MM.1S (cell line): ENCODE results near the gene TICAM1.

ENCODE experiments used
- DNase-seq: peaks from one replicate; pipeline ENCODE4 v3.0.0-alpha.2; 2015
- H2AFZ ChIP-seq: fragments of 300-600 bp; sonication (generic); 2 replicates; pipeline ENCODE4 v1.6.0; 2016; ENCODE audit warnings: antibody characterized with exemption, low read length
- H3F3A ChIP-seq: fragments of 300-600 bp; sonication (generic); 2 replicates; pipeline ENCODE4 v1.6.1; 2016; ENCODE audit warnings: mild to moderate bottlenecking, antibody characterized with exemption, low read length, moderate library complexity, mixed read lengths; ENCODE audit not compliant: insufficient read depth
- H3K27ac ChIP-seq: fragments of 300-600 bp; sonication (generic); 2 replicates; pipeline ENCODE4 v1.5.1; 2016; ENCODE audit warnings: mild to moderate bottlenecking, low read length
- H3K27me3 ChIP-seq: fragments of 300-600 bp; sonication (generic); replicated peaks from 2 replicates; pipeline ENCODE4 v1.6.0; 2016; ENCODE audit warnings: low read length; ENCODE audit not compliant: insufficient read depth
- H3K36me3 ChIP-seq: fragments of 300-600 bp; sonication (generic); replicated peaks from 2 replicates; pipeline ENCODE4 v1.6.1; 2016; ENCODE audit warnings: mild to moderate bottlenecking, low read length, mixed read lengths; ENCODE audit not compliant: insufficient read depth
- H3K4me1 ChIP-seq: fragments of 300-600 bp; sonication (generic); 2 replicates; pipeline ENCODE4 v1.6.1; 2016; ENCODE audit warnings: low read length, mixed read lengths
- H3K4me2 ChIP-seq: fragments of 300-600 bp; sonication (generic); 2 replicates; pipeline ENCODE4 v1.6.0; 2016; ENCODE audit warnings: low read depth, low read length
- H3K4me3 ChIP-seq: fragments of 300-600 bp; sonication (generic); 2 replicates; pipeline ENCODE4 v1.5.1; 2016; ENCODE audit warnings: low read length, mixed read lengths
- H3K79me2 ChIP-seq: fragments of 300-600 bp; sonication (generic); 2 replicates; pipeline ENCODE4 v1.6.1; 2016; ENCODE audit warnings: mixed run types, low read length, mixed read lengths
- H3K9ac ChIP-seq: fragments of 300-600 bp; sonication (generic); 2 replicates; pipeline ENCODE4 v1.6.1; 2016; ENCODE audit warnings: low read length, mixed read lengths
- H3K9me2 ChIP-seq: fragments of 300-600 bp; sonication (generic); replicated peaks from 2 replicates; pipeline ENCODE4 v1.6.1; 2016; ENCODE audit warnings: mild to moderate bottlenecking, low read length, mixed read lengths; ENCODE audit not compliant: insufficient read depth
- H3K9me3 ChIP-seq: fragments of 300-600 bp; sonication (generic); replicated peaks from 2 replicates; pipeline ENCODE4 v1.6.1; 2016; ENCODE audit warnings: mild to moderate bottlenecking, low read length, mixed read lengths; ENCODE audit not compliant: insufficient read depth
- H4K20me1 ChIP-seq: fragments of 300-600 bp; sonication (generic); 2 replicates; pipeline ENCODE4 v1.6.1; 2016; ENCODE audit warnings: mild to moderate bottlenecking, low read length, moderate library complexity, mixed read lengths; ENCODE audit not compliant: insufficient read depth
- EZH2 ChIP-seq: fragments of 300-600 bp; sonication (generic); optimal IDR thresholded peaks from 2 replicates; pipeline ENCODE3; 2017; ENCODE audit warnings: low read depth, mild to moderate bottlenecking, antibody characterized with exemption, low read length, mixed read lengths
- EZH2phosphoT487 ChIP-seq: fragments of 300-600 bp; sonication (generic); IDR thresholded peaks from 2 replicates; pipeline ENCODE4 v1.6.1; 2018; ENCODE audit warnings: antibody characterized with exemption, low read length
- TF ChIP-seq, protein P1 (sequence below): fragments of 300-600 bp; sonication (generic); IDR thresholded peaks from 2 replicates; pipeline ENCODE4 v1.5.1; 2016; ENCODE audit warnings: antibody characterized with exemption, low read length, mixed read lengths

The TICAM1 gene

GRCh38 chr19:4852484-4852883 is 21.0 kb upstream of the TICAM1 start:
- Histone ChIP-seq H3K9me2 (no peaks in the 10 kb centered on the region), H3K4me2 (no peak overlapping the region), H2AFZ (no peak overlapping the region), H3K36me3 (no peaks in the 10 kb centered on the region), H3K4me3 (no peak overlapping the region), H3K9ac (no peak overlapping the region), H3F3A (no peaks in the 10 kb centered on the region), H3K27ac (no peak overlapping the region), H3K79me2 (no peaks in the 10 kb centered on the region), H4K20me1 (no peaks in the 10 kb centered on the region), H3K4me1 (no peaks in the 10 kb centered on the region), H3K9me3 (no peaks in the 10 kb centered on the region), H3K27me3 (no peaks in the 10 kb centered on the region)
- DNase-seq, result no peak
- TF ChIP-seq, protein P1, sequence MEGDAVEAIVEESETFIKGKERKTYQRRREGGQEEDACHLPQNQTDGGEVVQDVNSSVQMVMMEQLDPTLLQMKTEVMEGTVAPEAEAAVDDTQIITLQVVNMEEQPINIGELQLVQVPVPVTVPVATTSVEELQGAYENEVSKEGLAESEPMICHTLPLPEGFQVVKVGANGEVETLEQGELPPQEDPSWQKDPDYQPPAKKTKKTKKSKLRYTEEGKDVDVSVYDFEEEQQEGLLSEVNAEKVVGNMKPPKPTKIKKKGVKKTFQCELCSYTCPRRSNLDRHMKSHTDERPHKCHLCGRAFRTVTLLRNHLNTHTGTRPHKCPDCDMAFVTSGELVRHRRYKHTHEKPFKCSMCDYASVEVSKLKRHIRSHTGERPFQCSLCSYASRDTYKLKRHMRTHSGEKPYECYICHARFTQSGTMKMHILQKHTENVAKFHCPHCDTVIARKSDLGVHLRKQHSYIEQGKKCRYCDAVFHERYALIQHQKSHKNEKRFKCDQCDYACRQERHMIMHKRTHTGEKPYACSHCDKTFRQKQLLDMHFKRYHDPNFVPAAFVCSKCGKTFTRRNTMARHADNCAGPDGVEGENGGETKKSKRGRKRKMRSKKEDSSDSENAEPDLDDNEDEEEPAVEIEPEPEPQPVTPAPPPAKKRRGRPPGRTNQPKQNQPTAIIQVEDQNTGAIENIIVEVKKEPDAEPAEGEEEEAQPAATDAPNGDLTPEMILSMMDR, result no peak
- TF ChIP-seq EZH2phosphoT487, result no peak
- no peak for TF ChIP-seq EZH2

DNA sequence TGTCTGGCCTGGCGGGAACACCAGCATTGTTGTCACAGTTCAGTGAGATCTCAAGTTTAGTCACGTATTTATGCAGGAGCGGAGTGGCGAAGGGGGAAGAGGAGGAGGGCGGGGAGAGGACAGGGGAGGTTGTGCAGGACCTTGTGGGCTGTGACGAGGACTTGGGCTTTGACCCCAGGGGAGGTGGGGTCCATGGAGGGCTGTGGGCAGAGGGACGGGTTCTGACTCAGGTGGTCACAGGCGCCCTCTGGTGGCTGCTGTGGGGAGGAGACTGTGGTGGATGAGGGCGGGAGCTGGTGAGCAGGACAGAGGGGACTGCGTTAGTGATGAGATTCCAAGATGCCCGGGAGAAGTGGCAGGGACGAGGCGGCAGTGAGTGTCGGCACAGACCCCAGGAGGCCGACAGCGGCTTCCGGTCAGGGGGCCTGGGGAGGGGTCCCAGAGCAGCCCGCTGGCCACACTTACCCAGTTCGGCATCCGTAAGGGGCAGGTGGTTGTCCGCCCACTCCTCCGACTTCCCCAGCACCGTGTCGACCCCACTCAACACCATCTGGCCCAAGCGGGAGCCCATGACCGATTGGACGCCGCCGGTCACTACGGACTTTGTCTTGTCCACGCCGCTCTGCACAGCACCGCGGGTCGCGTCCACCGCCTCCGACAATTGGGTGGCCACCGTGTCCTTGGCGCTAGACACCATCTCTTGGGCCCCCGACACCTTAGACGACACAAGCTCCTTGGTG is 20.2 kb upstream of the TICAM1 start:
- Histone ChIP-seq H3K79me2 (no peaks in the 10 kb centered on the region), H3K9me2 (no peaks in the 10 kb centered on the region), H3K9ac (no peak overlapping the region), H3F3A (no peaks in the 10 kb centered on the region), H3K36me3 (no peaks in the 10 kb centered on the region), H3K9me3 (no peaks in the 10 kb centered on the region), H2AFZ (no peak overlapping the region), H3K4me1 (no peaks in the 10 kb centered on the region), H3K4me2 (no peak overlapping the region), H3K4me3 (no peak overlapping the region), H4K20me1 (no peaks in the 10 kb centered on the region), H3K27ac (no peak overlapping the region), H3K27me3 (no peaks in the 10 kb centered on the region)
- TF ChIP-seq, protein P1, result peak; percentile 94
- TF ChIP-seq EZH2phosphoT487, result no peak
- peak; percentile 32 for DNase-seq

DNA sequence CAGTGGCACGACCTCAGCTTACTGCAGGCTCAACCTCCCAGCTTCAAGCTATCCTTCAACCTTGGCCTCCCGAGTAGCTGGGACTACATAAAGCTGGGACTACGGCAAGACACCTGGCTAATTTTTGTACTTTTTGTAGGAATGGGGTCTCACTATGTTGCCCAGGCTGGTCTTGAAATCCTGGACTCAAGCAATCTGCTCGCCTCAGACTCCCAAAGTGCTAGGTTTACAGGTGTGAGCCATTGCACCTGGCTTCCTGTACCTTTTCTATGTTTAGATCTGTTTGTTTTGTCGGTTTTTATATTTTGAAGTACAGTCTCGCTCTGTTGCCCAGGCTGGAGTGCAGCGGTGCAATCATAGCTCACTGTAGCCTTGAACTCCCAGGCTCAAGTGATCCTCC is 17.5 kb upstream of the TICAM1 start:
- H3K79me2 ChIP-seq, result no peaks in the 10 kb centered on the region
- H3K4me2 ChIP-seq, result no peak overlapping the region
- H2AFZ ChIP-seq, result no peak overlapping the region
- H3K4me1 ChIP-seq, result no peaks in the 10 kb centered on the region
- TF ChIP-seq EZH2 (no peak), EZH2phosphoT487 (no peak)
- TF ChIP-seq, protein P1, result no peak
- H3K27me3 ChIP-seq, result no peaks in the 10 kb centered on the region
- no peaks in the 10 kb centered on the region for H3K9me3 ChIP-seq
- H3F3A ChIP-seq, result no peaks in the 10 kb centered on the region
- no peak for DNase-seq
- no peak overlapping the region for H3K27ac ChIP-seq
- no peaks in the 10 kb centered on the region for H4K20me1 ChIP-seq
- H3K4me3 ChIP-seq, result no peak overlapping the region
- H3K9me2 ChIP-seq, result no peaks in the 10 kb centered on the region
- H3K9ac ChIP-seq, result no peak overlapping the region
- H3K36me3 ChIP-seq, result no peaks in the 10 kb centered on the region
